Stimulated activated CD8-positive, alpha-beta memory T cell treated with anti-CD3 and anti-CD28 coated beads, Interleukin-4, amount 100 ng/mL, for 4 hours (primary cell): Measurements from ENCODE around the gene MYL6.
A peak's percentile ranks its signal among the peaks of the same experiment; 100 is the strongest.
"Not testable (repeated sequence)": the region's sequence is repeated elsewhere in the genome, so short reads cannot be mapped to it uniquely, and the experiment has no call there.

Experiments
- DNase-seq, 2 donors: peaks; one replicate each; pipeline ENCODE4 v3.0.0-alpha.2; 2020; ENCODE audit warnings: low read depth in 2 of 2, low spot score in 1 of 2

The MYL6 gene

GRCh38 chr12:56158029-56158925 lies at the start of gene MYL6:
MYL6 (plus strand) TSS chr12:56158359; CDS start chr12:56158402, 43 bp downstream.
- DNase-seq: peak; percentile 79 to 81

- no peak for DNase-seq
Measured at GRCh38 chr12:56110571-56110970, 47.6 kb upstream of the MYL6 start.

- DNase-seq: no peak
Measured at GRCh38 chr12:56114084-56114483, 44.1 kb upstream of the MYL6 start.

- no peak for DNase-seq
Measured at GRCh38 chr12:56115329-56115728, 42.8 kb upstream of the MYL6 start.

GRCh38 chr12:56116267-56117081 lies 41.7 kb upstream of the MYL6 start, which contains the start of gene RPL41:
RPL41 (plus strand) TSS chr12:56116633.
- DNase-seq: peak; percentile 90 to 94

GRCh38 chr12:56117082-56117706 lies 41.0 kb upstream of the MYL6 start:
- not testable (repeated sequence) for DNase-seq

GRCh38 chr12:56117778-56118687 lies 40.1 kb upstream of the MYL6 start, which contains the start of gene ZC3H10:
ZC3H10 (plus strand) TSS chr12:56118266; CDS start chr12:56120563, 2,297 bp downstream.
- DNase-seq: peak; percentile 93 to 95

GRCh38 chr12:56118688-56119357 lies 39.3 kb upstream of the MYL6 start:
- no peak for DNase-seq

- DNase-seq: no peak
Measured at GRCh38 chr12:56119361-56119796, 38.8 kb upstream of the MYL6 start.

- no peak for DNase-seq
Measured at GRCh38 chr12:56120158-56120846, 37.9 kb upstream of the MYL6 start.

GRCh38 chr12:56121204-56121870 lies 36.8 kb upstream of the MYL6 start:
- DNase-seq: no peak

- no peak for DNase-seq
Measured at GRCh38 chr12:56122637-56123036, 35.5 kb upstream of the MYL6 start.

- DNase-seq: no peak
Measured at GRCh38 chr12:56124133-56124532, 34.0 kb upstream of the MYL6 start.

GRCh38 chr12:56126732-56127239 lies 31.4 kb upstream of the MYL6 start:
- DNase-seq: no peak

GRCh38 chr12:56127485-56127887 lies 30.7 kb upstream of the MYL6 start:
- no peak for DNase-seq

GRCh38 chr12:56127888-56128669 lies 30.1 kb upstream of the MYL6 start, which contains the start of gene ESYT1:
ESYT1 (plus strand) TSS chr12:56128267; CDS start chr12:56128320, 53 bp downstream.
- peak; percentile 92 to 95 for DNase-seq

GRCh38 chr12:56128670-56129205 lies 29.4 kb upstream of the MYL6 start:
- no peak for DNase-seq
